NCI-H2171 (cell line): ENCODE measurements around the gene AFF2.
"Not testable (repeated sequence)": the region's sequence is repeated elsewhere in the genome, so short reads cannot be mapped to it uniquely, and the experiment has no call there.

Source experiments
- DNase-seq: peaks from one replicate; lab custom pipeline; 2025; lab: John Stamatoyannopoulos, UW

The AFF2 gene

DNA sequence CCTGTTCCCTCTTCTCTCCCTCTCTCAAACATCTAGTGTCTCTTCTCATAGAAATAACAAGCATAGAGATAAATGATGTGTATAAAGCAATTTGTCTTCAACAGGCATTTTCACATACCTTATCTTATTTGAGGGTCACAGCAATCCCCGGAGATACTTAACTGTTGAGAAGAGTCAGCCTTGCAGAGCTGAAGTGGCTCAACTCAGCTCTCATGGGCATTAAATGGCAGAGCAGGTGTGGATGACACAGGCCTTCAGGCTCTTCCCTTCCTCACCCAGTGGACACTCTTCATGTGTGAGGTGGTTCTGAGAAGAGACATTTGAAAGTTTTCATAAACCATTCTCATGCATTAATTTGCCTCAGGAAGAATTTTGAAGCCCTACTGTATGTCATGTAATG lies 134.2 kb downstream of the AFF2 start:
- no peak for DNase-seq

- no peak for DNase-seq
Observed at GRCh38 chrX:148643460-148643859, 143.0 kb downstream of the AFF2 start.

GRCh38 chrX:148647651-148648050 lies 147.2 kb downstream of the AFF2 start:
- DNase-seq = no peak

DNA sequence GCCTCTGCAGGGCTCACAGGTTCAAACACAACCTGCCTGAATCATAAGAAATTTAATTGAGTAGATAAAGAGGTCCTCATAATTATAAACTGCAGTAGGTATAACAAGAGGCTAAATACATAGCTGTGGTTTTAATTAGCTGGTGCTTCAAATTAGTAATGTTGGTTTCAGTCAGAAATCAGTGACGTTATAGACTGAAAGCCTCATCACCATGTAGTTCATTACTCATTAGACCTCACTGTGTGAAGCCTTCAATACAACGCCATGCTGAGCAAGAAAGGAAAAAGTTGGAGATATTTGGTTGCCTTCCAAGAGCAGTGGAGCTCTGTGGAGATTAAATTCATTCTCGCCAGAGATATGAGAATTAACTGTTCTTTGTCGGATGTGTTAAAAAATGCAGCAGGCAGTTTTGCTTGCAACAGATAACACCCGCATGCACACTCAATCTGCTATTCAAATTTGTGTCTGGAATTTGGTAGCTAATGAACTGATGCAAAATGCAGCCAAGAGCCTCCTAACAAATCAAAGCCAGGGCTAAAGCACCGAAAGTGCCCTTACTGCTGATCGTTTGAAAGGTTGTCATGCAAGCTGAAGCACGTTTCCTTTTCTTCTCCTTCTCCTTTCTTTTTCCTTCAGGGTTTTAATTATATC lies 148.9 kb downstream of the AFF2 start:
- no peak for DNase-seq

- no peak for DNase-seq
Observed at GRCh38 chrX:148658115-148658730, 157.8 kb downstream of the AFF2 start.

- no peak for DNase-seq
Observed at GRCh38 chrX:148659481-148659880, 159.1 kb downstream of the AFF2 start.

DNA sequence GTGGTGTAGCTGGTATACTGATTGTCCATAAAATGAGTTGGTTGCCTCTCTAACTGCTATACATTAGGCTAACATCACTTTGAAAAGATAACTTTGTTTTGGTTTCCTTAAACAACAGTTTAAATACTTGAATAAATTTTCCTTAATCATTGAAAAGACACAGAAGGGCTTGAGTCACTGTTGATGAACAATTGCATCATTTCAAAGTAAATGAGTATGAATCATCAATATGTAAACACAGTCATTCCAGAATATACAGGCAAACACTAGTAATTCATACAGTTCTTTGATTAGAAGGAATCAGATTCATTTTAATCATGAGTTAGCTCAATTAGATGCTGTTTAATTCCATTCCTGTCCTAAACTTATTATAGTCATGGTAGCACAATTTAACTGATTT lies 160.6 kb downstream of the AFF2 start:
- no peak for DNase-seq

- no peak for DNase-seq
Observed at GRCh38 chrX:148662014-148662413, 161.6 kb downstream of the AFF2 start.

DNA sequence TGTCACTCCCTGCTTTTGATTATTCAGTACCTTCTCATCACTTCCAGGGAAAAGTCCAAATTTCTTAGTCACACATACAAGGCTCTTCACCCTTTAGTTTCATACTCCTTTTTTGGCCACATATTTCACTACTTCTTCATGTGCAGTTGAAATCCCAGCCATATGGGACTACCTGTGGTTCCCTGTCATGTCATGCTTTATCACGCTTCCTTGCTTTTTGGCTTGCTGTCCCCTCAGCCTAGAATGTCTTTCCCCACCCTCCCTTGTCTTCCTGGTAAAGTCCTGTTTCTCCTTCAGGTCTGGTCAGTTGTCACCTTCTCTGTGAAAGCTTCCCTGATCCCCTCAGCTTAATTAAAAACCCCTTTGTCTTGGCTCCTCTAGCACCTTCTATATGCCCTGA lies 163.8 kb downstream of the AFF2 start:
- DNase-seq = no peak

DNA sequence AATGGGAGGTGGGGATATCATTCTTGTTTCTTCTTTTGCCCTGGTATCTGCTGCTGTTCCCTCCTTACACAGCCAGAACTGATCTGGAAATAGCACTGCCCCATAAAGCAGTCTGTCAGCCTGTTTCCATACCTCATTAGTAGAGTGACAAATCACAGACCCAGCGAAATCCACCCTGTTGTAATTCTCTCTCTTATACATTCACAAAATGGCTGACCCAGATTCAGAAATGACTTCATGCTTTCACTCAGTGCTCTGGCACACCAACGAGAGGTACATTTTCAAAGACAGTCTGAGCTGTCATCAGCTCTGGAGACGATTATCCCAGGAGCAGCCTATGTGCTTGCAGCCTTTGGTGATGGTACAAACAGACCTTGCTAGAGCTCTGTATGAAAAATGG lies 164.6 kb downstream of the AFF2 start:
- no peak for DNase-seq

GRCh38 chrX:148669175-148669574 lies 168.8 kb downstream of the AFF2 start:
- not testable (repeated sequence) for DNase-seq

- no peak for DNase-seq
Observed at GRCh38 chrX:148670277-148670676, 169.9 kb downstream of the AFF2 start.

- DNase-seq = no peak
Observed at GRCh38 chrX:148672517-148672916, 172.1 kb downstream of the AFF2 start.

DNA sequence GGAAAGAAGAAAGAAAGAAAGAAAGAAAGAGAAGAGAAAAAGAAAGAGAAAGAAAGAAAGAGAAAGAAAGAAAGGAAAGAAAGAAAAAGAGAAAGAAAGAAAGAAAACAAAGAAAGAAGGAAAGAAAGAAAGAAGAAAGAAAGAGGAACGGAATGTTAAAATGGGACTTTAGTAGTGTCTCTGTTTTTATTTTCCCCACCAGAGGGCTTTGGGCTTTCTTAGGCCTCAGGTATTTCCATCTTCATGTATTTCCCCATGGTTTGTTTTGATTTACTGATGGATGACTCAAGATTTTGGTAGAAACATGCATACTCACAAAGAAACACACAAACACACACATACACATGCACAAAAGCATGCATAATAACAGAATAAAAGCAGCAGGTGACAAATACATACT lies 181.2 kb downstream of the AFF2 start:
- no peak for DNase-seq

GRCh38 chrX:148682206-148682605 lies 181.8 kb downstream of the AFF2 start:
- no peak for DNase-seq

- no peak for DNase-seq
Observed at GRCh38 chrX:148691456-148691855, 191.0 kb downstream of the AFF2 start.

DNA sequence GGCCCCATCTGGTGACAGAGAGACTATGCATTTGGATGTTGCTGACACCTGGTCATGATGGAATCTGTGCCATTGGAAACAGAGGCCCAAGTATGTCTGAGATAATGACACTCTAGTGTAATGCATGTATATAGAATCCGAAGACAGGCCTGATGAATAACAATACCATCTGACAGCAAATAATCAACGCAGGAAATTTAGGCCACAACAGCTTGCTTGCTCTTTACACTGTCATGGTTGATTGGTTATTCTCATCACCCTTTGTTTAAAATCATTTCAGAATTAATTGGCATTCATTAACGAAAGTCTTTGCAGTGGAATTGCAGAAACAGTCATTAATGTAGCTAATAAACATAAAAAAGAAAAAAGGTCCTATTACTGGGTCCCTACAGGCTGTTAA lies 194.8 kb downstream of the AFF2 start:
- DNase-seq = no peak

GRCh38 chrX:148698221-148698620 lies 197.8 kb downstream of the AFF2 start:
- no peak for DNase-seq

GRCh38 chrX:148700021-148700420 lies 199.6 kb downstream of the AFF2 start:
- no peak for DNase-seq

DNA sequence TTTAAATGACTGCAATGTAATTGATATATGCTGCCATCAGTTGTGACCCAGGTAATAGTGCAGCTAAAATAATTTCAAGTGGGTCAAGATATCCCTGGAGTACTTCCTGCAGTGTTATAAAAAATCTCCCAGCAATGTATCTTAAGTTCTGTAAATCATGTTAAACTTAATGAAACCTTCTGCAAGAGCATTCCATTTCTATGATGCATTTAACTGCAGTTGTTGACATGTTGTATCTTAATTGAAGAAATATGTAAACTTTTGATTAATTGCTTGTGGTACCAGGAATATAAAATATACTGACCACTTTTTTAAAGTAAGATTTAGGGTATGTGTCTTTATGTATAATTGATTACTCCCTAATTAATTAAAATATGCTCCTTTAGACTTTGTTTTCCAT lies 213.6 kb downstream of the AFF2 start:
- no peak for DNase-seq

- DNase-seq = no peak
Observed at GRCh38 chrX:148715361-148715760, 214.9 kb downstream of the AFF2 start.

DNA sequence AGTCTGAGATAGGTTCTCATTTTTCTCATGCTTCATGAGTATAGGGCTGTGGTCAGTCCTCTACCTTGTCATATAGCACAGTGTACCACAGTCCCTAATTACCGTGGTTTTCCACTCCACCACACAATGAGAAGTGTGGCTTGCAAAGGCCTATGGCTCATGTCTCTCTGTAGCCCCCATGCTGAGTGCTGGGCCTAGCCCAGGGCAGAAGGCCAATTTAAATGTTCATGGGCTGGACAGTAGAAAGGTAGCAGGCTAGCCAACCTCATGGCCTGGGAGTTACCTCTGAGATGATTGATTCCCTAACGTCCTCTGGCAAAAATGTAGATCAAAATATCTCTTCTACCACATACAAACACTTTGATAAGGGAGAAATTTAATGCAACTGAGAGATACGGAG lies 222.5 kb downstream of the AFF2 start:
- no peak for DNase-seq

- DNase-seq = no peak
Observed at GRCh38 chrX:148723551-148723950, 223.1 kb downstream of the AFF2 start.

DNA sequence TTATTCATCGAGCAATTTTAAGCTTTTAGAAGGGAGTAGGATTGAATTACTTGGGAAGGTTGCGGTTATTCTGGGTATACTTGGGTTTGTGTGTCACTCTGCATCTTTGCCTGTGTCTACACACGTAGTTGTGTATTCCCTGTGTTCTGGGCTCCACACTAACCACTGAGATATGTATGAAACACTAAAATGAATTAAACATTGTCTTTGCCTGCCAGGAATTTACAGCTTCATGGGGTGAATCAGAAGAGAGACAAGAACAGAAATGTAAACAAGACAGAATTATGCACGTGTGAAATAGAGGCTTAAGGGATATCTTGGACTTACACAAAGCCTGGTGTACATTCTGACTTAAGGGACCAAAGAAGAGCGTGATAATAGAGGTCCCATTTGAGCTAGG lies 228.5 kb downstream of the AFF2 start:
- no peak for DNase-seq
